Ascending aorta (tissue), 2 donors: Measurements from ENCODE around the gene SLC41A3. TPM values are rescaled to one million over a fixed set of nuclear protein-coding genes. Genes with fewer than 3 reads are reported as not detected.
"Not testable (repeated sequence)": the region's sequence is repeated elsewhere in the genome, so short reads cannot be mapped to it uniquely, and the experiment has no call there.

ENCODE experiments used
- DNase-seq, 2 donors: peaks; one replicate each; pipeline ENCODE4 v3.0.0-alpha.2; 2019; ENCODE audit warnings: low spot score in 2 of 2
- H3K27ac ChIP-seq, 2 donors: fragments of 200-600 bp; sonication (generic); one replicate each; pipeline ENCODE4 v1.5.1; 2016 to 2017; ENCODE audit warnings: mild to moderate bottlenecking in 1 of 2
- H3K27me3 ChIP-seq: fragments of 200-600 bp; sonication (generic); one replicate; pipeline ENCODE4 v1.5.1; 2017
- H3K36me3 ChIP-seq, 2 donors: fragments of 200-600 bp; sonication (generic); one replicate each; pipeline ENCODE4 v1.5.1; 2016
- H3K4me1 ChIP-seq, 2 donors: fragments of 200-600 bp; sonication (generic); one replicate each; pipeline ENCODE4 v1.5.1; 2016 to 2017; ENCODE audit warnings: mild to moderate bottlenecking in 1 of 2
- H3K4me3 ChIP-seq, 2 donors: fragments of 200-600 bp; sonication (generic); one replicate each; pipeline ENCODE4 v1.5.1; 2016 to 2017; ENCODE audit warnings: mild to moderate bottlenecking in 1 of 2
- H3K9me3 ChIP-seq, 2 donors: fragments of 200-600 bp; sonication (generic); one replicate each; pipeline ENCODE4 v1.5.1; 2016
- CTCF ChIP-seq, 3 experiments: fragments of 200-600 bp in 2 of 3; fragments of 450-650 bp in 1 of 3; sonication (generic) in 2 of 3; IDR thresholded peaks; one replicate each; pipeline ENCODE4 v1.5.1; 2016 to 2019; ENCODE audit warnings: antibody characterized with exemption in 3 of 3, mild to moderate bottlenecking in 1 of 3, moderate library complexity in 1 of 3
- intact Hi-C: fragments of 100-400 bp; cut with DNase I; formaldehyde crosslinking; loops from one replicate; pipeline ENCODE4 v1.15.1; 2023
- total RNA-seq: library from RNA; depleted of rRNA; stranded (reverse); fragments of >200 nt; gene quantifications from one replicate; pipeline ENCODE4 v1.1.0, GENCODE V29; 2016

Gene SLC41A3
- total RNA-seq, 1 donor from 2014 or later = 111 TPM

DNA sequence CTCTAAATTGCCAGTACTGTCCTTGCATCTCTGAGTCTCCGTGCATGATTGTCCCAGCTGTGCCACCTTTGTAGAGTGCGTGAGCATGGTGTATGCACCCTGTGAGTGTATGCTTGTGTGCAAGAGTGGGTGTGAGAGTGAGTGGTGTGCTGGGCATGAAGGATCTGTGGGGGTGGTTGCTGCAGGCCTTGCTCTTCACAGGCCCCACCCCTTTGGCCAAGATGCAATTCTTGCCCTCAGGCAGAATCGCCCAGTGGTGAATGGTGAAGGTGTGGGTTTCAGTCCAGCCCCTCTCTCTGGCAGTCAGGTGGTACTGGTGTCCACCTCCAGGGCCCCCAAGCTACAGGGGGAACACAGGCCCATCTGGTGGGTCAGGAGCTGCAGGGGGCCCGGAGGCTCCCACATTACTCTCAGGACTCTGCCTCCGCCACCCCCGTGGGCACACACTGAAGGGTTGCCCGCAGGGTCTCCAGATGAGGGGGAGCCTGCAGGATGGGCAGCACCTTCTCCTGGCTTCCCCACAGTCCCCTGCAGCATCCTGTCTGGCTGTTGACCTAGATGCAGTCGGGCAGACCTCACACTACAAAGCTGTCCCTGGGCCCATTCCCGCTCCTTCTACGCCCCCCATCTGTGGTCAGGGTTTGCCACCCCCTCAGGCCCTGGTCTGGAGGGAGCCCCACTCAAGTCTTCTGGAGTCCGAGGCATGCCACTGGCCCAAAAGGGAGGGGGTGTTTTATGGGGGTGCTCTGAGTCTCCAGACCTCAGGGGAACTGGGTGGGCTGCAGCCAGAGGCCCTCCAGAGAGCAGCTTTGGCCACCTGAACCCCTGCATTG is 123.3 kb downstream of the SLC41A3 start:
- Histone ChIP-seq H3K27me3 (no peaks in the 10 kb centered on the region), H3K36me3 (no peaks in the 10 kb centered on the region), H3K9me3 (no peaks in the 10 kb centered on the region), H3K4me3 (no peak overlapping the region), H3K4me1 (no peaks in the 10 kb centered on the region), H3K27ac (no peak overlapping the region)
- intact Hi-C loops = no loop called here
- no peak for DNase-seq
- no peak for TF ChIP-seq CTCF (IDR thresholded peaks at IDR 0.05)

- TF ChIP-seq CTCF (IDR thresholded peaks at IDR 0.05) = no peak
- intact Hi-C loops = no loop called here
- H3K27me3 ChIP-seq = no peaks in the 10 kb centered on the region
Observed at GRCh38 chr3:125960066-125960424, 123.9 kb downstream of the SLC41A3 start.

GRCh38 chr3:125959317-125960065 is 124.4 kb downstream of the SLC41A3 start:
- TF ChIP-seq CTCF (IDR thresholded peaks at IDR 0.05) = no peak
- Histone ChIP-seq H3K9me3 (no peaks in the 10 kb centered on the region), H3K4me3 (no peak overlapping the region), H3K27me3 (no peaks in the 10 kb centered on the region), H3K36me3 (no peaks in the 10 kb centered on the region), H3K4me1 (no peaks in the 10 kb centered on the region), H3K27ac (no peak overlapping the region)
- intact Hi-C loops = no loop called here
- DNase-seq = no peak

More at GRCh38 chr3:125960066-125960424, 123.9 kb downstream of the SLC41A3 start:
- H3K4me1 ChIP-seq = no peaks in the 10 kb centered on the region
- no peak for DNase-seq
- no peaks in the 10 kb centered on the region for H3K36me3 ChIP-seq
- H3K9me3 ChIP-seq = no peaks in the 10 kb centered on the region
- no peak overlapping the region for H3K4me3 ChIP-seq
- no peak overlapping the region for H3K27ac ChIP-seq

DNA sequence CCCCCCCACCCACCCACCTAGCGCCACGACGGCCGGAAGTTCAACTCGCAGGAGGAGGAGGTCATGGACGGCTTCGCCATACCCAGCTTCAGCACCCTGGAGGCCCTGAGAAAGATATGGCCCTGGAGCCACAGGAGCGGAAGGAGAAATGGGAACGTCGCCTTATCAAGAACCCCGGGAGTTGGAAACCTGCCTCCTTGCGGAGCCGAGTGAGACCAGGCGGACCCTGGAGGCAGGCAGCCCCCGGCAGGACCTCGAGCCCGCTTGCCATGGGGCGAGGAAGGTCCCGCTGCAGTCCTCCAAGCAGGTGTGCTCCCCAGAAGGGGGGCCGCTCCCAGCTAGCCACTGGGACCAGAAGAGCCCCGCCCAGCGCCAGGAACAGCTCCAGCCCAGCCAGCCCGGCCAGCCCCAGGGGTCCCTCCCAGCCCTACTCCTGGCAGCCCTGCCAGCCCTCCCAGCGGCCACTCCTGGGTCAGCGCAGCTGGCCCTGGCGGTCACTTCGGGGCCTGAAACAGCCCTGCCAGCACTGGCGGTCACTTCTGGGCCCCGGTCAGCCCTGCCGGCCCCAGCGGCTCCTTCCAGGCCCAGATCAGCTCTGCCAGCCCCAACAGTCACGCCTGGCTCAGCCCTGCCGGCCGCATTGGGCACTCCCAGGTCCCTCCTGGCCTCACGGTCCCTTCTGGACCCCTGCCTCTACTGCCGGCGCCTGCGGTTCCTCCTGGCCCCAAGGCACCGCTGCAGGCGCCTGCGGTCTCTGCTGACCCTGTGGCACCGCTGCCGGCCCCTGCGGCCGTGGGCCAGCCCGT is 125.2 kb downstream of the SLC41A3 start:
- H3K4me3 ChIP-seq = peak overlapping the region; percentile 21 to 44
- no peaks in the 10 kb centered on the region for H3K36me3 ChIP-seq
- H3K4me1 ChIP-seq = no peaks in the 10 kb centered on the region
- intact Hi-C loops = no loop called here
- H3K9me3 ChIP-seq = no peaks in the 10 kb centered on the region
- no peak for DNase-seq
- TF ChIP-seq CTCF (IDR thresholded peaks at IDR 0.05) = no peak
- H3K27ac ChIP-seq = no peak overlapping the region
- H3K27me3 ChIP-seq = no peaks in the 10 kb centered on the region

DNA sequence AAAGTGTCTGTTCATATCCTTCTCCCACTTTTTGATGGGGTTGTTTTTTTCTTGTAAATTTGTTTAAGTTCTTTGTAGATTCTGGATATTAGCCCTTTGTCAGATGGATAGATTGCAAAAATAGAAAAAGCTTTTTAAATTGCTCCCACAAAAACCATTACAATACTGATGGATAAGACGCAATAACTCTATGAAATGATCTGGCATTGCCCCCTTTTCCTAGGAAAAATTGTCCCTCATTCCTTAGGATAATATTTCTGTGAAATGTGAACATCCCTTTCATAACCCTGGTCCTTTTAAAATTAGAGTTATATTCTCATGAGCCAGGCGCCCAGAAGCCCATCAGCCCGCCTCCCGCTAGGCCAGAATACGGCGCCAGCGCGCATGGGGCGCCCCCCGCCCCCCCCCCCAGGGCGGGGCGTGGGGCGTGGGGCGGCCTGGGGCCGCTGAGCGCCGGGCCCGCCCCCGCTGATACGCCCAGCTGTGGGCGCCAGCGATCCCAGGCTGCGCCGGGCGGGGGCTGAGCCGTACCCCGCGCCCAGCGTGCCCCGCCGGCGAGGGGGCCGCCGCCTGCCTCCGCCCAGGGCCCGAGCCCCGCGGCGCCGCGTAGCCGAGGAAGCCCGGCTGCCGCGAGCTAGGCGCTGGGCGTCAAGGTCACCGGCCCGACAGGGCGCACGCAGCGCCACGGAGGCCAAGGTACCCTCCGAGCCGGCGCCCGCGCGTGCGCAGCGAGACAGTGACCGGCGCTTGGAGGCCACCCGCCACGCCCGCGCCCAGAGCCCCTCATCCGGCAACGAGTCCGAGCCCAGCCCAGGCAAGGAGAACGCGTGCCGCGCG is 126.0 kb downstream of the SLC41A3 start:
- H3K27ac ChIP-seq = no peak overlapping the region
- TF ChIP-seq CTCF (IDR thresholded peaks at IDR 0.05) = no peak
- H3K4me3 ChIP-seq = peak overlapping the region; percentile 21 to 44
- H3K9me3 ChIP-seq = no peaks in the 10 kb centered on the region
- intact Hi-C loops = no loop called here
- H3K27me3 ChIP-seq = no peaks in the 10 kb centered on the region
- no peaks in the 10 kb centered on the region for H3K36me3 ChIP-seq
- DNase-seq = no peak
- no peaks in the 10 kb centered on the region for H3K4me1 ChIP-seq

DNA sequence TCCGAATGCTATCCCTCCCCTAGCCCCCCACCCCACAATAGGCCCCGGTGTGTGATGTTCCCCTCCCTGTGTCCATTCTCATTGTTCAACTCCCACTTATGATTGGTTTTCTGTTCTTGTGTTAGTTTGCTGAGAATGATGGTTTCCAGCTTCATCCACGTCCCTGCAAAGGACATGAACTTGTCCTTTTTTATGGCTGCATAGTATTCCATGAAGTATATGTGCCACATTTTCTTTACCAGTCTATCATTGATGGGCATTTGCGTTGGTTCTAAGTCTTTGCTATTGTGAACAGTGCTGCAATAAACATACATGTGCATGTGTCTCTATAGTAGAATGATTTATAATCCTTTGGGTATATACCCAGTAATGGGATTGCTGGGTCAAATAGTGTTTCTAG is 126.9 kb downstream of the SLC41A3 start:
- H3K4me1 ChIP-seq, H3K27me3 ChIP-seq, intact Hi-C loops, H3K9me3 ChIP-seq, DNase-seq, H3K4me3 ChIP-seq, H3K36me3 ChIP-seq, H3K27ac ChIP-seq: not testable (repeated sequence)
